SJSA1 (cell line): ENCODE results near the gene KDM4F. TPM values are rescaled to one million over a fixed set of nuclear protein-coding genes. Genes with fewer than 3 reads are reported as not detected.

ENCODE experiments used
- DNase-seq, 2 experiments: peaks; one replicate each; pipeline ENCODE4 v3.0.0-alpha.2; 2015 to 2020; ENCODE audit warnings: low spot score in 2 of 2, low read depth in 1 of 2
- H3K27ac ChIP-seq: fragments of 250-450 bp; sonication (Bioruptor Pico); 2 replicates; pipeline ENCODE4 v1.5.1; 2020; ENCODE audit warnings: mild to moderate bottlenecking, moderate library complexity
- H3K27me3 ChIP-seq: fragments of 250-450 bp; sonication (Bioruptor Pico); replicated peaks from 2 replicates; pipeline ENCODE4 v1.5.1; 2020; ENCODE audit warnings: mild to moderate bottlenecking, moderate library complexity
- H3K36me3 ChIP-seq: fragments of 250-450 bp; sonication (Bioruptor Pico); 2 replicates; pipeline ENCODE4 v1.5.1; 2020; ENCODE audit warnings: mild to moderate bottlenecking
- H3K4me1 ChIP-seq: fragments of 250-450 bp; sonication (Bioruptor Pico); replicated peaks from 2 replicates; pipeline ENCODE4 v1.6.1; 2021; ENCODE audit warnings: mild to moderate bottlenecking
- H3K4me3 ChIP-seq: fragments of 250-450 bp; sonication (Bioruptor Pico); 2 replicates; pipeline ENCODE4 v1.5.1; 2020; ENCODE audit warnings: mild to moderate bottlenecking
- H3K9me3 ChIP-seq: fragments of 250-450 bp; sonication (Bioruptor Pico); replicated peaks from 2 replicates; pipeline ENCODE4 v1.5.1; 2020; ENCODE audit warnings: mild to moderate bottlenecking
- total RNA-seq: library from RNA; depleted of rRNA; stranded (reverse); fragments of >200 nt; shearing (Covaris generic); gene quantifications from 2 replicates; pipeline ENCODE4 v1.2.3, GENCODE V29; 2014

Gene KDM4F
- total RNA-seq, 1 experiment from 2014 or later = not detected

DNA sequence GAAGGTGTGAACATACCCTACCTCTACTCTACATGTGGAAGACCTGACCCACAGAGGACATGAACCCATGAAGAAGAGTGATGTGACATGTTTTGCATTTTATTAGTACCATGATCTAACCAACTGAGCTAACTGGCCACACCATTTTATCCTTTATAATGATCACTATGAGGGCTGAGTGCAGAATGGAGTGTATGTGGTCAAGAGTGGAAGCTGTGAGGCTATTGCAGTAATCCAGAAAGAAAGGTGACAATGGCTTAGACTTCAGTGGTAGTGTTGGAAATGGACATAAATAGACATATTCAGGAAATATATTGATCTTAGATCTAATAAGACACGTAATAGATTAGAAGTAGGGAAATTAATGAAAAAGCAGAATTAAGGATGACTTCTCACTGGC is 21.2 kb downstream of the KDM4F start:
- DNase-seq = no peak
- Histone ChIP-seq H3K9me3 (no peaks in the 10 kb centered on the region), H3K27ac (no peak overlapping the region), H3K36me3 (no peaks in the 10 kb centered on the region), H3K4me1 (no peaks in the 10 kb centered on the region), H3K4me3 (no peak overlapping the region), H3K27me3 (no peaks in the 10 kb centered on the region)

DNA sequence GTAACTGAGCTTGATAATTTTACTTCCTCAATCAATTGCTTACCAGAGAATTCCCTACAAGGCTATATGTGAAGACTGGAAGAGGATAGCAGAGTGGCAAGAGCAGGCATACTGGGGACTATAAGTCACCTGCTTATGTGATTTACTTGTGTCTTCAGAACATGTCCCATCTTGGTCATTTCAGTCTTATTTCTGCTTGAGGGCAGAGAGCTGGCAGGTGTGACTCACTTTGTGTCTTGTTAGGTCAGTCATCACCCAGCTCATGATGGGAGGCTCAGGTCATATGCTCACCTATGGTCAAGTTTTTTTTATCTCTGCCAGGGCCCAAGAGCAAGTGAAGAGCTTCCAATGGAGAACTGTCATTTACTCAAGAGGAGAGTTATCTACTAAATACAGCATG is 23.7 kb downstream of the KDM4F start:
- no peaks in the 10 kb centered on the region for H3K9me3 ChIP-seq
- H3K36me3 ChIP-seq = no peaks in the 10 kb centered on the region
- H3K4me1 ChIP-seq = no peaks in the 10 kb centered on the region
- H3K4me3 ChIP-seq = no peak overlapping the region
- no peak for DNase-seq
- no peaks in the 10 kb centered on the region for H3K27me3 ChIP-seq
- H3K27ac ChIP-seq = no peak overlapping the region

DNA sequence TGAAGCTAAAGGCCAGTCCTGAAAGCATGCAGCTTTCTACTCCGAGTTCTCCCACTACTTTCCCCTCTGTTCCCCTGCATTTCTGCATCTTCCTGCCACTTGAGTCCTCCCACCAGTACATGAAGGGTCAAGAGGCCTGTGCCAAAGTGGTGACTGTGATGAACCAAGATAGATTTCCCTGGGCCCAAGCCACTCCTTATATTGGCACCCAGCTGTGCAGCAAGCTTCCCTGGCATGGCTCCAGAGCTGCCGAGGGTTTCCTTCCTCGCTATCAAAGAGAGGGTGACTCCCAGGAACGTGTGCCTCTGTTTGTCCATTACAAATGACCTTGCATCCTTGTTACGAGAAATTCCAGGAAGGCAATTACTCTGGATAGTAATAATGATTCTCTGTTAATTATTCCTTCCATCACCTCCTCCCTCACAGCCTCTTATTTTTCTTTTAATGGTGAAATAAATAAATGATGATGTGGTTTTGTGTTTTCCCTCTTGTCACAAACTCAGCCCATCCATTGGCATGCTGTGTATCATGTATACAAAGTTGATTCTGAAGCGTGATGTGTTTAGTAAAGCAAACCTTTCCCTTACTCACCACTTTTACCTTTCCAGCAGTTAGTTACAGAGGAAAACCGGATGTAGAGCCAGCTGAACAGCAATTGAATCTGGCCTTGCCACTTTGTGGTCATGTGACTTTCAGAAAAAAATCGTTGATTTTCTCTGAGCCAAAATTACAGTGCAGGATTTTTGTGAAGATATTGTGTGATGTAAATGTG is 25.8 kb downstream of the KDM4F start:
- H3K27ac ChIP-seq = no peak overlapping the region
- H3K27me3 ChIP-seq = no peaks in the 10 kb centered on the region
- no peaks in the 10 kb centered on the region for H3K36me3 ChIP-seq
- H3K4me1 ChIP-seq = no peaks in the 10 kb centered on the region
- no peak for DNase-seq
- no peak overlapping the region for H3K4me3 ChIP-seq
- H3K9me3 ChIP-seq = no peaks in the 10 kb centered on the region

DNA sequence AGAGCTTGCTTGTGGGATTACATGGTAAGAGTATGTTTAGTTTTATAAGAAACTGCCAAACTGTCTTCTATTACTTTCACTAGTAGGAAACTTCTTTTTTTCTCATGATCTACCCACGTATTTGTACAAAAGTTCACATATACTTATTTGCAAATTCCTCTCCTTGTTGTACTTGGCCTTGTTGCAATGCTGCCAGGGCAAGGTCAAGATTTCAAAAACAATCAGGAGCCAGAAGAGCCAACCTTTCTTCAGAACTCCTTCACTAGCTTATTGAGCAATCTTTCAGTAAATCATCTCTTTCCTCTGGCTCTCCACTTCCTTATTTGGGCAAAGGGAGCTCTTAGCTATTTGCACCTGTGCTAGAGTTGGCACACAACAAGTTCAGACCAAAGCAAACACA is 27.2 kb downstream of the KDM4F start:
- Histone ChIP-seq H3K4me3 (no peak overlapping the region), H3K36me3 (no peaks in the 10 kb centered on the region), H3K4me1 (no peaks in the 10 kb centered on the region), H3K27me3 (no peaks in the 10 kb centered on the region), H3K27ac (no peak overlapping the region), H3K9me3 (no peaks in the 10 kb centered on the region)
- DNase-seq = no peak

DNA sequence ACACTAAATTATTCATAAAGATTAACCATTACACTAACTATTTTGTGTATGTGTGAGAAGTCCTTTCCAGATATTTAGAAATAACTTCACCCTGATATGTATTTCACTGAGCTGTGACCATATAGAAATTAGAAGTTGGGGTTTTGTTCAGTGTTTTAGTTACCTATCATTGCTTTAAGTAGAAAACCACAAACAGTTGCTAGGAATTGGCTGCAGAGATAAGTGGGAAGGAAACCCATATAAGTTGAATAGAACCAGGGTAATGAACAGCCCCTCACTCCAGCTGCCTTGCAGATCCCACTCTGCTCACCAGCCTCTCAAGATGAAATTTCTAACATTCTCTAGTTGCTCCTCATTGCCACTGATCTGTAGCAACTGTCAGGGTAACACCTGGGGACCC is 27.8 kb downstream of the KDM4F start:
- H3K4me1 ChIP-seq = no peaks in the 10 kb centered on the region
- no peaks in the 10 kb centered on the region for H3K36me3 ChIP-seq
- DNase-seq = no peak
- no peak overlapping the region for H3K4me3 ChIP-seq
- no peak overlapping the region for H3K27ac ChIP-seq
- H3K9me3 ChIP-seq = no peaks in the 10 kb centered on the region
- H3K27me3 ChIP-seq = no peaks in the 10 kb centered on the region

DNA sequence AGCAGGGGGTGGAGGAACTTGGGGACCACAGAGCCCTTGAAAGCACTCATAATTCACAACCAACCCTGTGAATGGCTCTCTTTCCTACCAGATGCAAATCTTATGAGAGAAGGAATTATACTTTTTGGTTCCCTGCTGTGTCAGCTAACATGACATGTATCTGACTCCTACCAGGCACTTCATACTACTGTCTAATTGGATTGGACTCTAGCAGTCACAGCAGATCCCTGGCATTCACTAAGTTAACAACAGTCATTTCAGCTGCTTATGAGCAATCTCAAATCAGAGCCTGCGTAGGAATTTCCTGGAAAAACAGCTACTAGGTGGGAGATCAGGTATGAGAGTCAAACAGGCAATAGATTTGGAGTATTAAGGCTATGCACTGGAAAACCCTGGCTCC is 29.3 kb downstream of the KDM4F start:
- no peak overlapping the region for H3K27ac ChIP-seq
- no peak overlapping the region for H3K4me3 ChIP-seq
- no peaks in the 10 kb centered on the region for H3K4me1 ChIP-seq
- no peaks in the 10 kb centered on the region for H3K9me3 ChIP-seq
- no peaks in the 10 kb centered on the region for H3K36me3 ChIP-seq
- H3K27me3 ChIP-seq = no peaks in the 10 kb centered on the region
- no peak for DNase-seq

DNA sequence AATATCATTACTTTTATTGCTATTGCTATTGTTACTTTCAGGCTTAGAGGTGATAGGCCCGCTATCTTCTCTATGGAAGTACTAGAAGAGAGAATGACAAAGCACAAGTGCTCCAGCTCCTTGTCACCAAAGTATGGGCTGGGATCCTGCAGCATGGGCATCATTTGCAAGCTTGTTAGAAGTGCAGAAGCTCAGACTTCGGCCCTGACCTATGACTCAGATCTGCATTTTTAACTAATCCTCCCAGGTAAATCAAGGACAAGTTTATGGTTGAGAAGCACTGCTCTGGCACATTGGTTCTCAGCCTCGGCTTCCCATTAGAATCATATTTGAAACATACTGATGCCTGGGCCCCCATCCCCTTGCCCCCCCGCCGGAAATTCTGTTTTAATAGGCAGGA is 31.8 kb downstream of the KDM4F start:
- H3K4me3 ChIP-seq = no peak overlapping the region
- no peaks in the 10 kb centered on the region for H3K9me3 ChIP-seq
- H3K36me3 ChIP-seq = no peaks in the 10 kb centered on the region
- no peak overlapping the region for H3K27ac ChIP-seq
- no peaks in the 10 kb centered on the region for H3K27me3 ChIP-seq
- DNase-seq = no peak
- H3K4me1 ChIP-seq = no peaks in the 10 kb centered on the region

DNA sequence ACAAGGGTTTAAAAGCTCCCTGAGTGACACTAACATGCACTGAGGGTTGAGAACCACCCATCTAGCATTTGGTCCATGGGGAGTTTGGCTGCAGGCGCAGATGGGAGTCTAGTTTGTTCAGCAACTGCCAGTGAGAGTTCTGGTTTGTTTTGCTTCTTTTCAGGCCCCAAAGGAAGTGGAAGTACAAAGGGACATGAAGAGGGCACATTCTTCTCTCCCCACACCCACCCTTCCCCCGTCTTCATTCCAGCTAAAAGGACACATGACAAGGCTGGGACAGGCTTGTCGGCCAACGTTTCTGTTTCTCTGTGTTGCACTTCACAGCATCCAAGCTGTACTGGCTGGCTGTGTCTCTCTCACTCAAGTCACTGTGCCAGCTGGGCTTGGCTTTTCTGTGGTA is 32.2 kb downstream of the KDM4F start:
- H3K9me3 ChIP-seq = no peaks in the 10 kb centered on the region
- H3K36me3 ChIP-seq = no peaks in the 10 kb centered on the region
- no peak overlapping the region for H3K4me3 ChIP-seq
- H3K4me1 ChIP-seq = no peaks in the 10 kb centered on the region
- H3K27ac ChIP-seq = no peak overlapping the region
- no peaks in the 10 kb centered on the region for H3K27me3 ChIP-seq
- no peak for DNase-seq

DNA sequence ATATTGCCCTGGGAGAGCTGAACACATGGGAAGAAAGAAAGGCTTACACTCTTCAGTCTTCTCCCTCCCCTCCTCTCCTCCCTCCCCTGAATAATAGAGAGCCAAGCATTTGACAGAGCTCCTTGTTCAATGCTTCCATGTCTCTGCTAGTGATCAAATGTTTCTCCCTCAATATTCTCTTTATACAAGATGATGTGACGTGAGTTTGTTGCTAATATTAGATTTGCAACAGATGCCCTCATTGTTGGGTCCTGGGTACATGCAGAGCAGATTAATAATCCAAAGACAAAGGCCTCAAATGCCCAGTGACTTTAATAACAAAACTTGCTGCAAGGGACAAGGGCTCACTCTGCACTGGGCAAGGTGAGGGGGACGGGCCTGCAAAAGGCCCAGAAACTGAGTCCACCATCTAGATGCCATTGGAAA is 33.4 kb downstream of the KDM4F start:
- H3K4me3 ChIP-seq = no peak overlapping the region
- no peaks in the 10 kb centered on the region for H3K4me1 ChIP-seq
- no peak for DNase-seq
- no peak overlapping the region for H3K27ac ChIP-seq
- no peaks in the 10 kb centered on the region for H3K27me3 ChIP-seq
- no peaks in the 10 kb centered on the region for H3K36me3 ChIP-seq
- H3K9me3 ChIP-seq = no peaks in the 10 kb centered on the region

DNA sequence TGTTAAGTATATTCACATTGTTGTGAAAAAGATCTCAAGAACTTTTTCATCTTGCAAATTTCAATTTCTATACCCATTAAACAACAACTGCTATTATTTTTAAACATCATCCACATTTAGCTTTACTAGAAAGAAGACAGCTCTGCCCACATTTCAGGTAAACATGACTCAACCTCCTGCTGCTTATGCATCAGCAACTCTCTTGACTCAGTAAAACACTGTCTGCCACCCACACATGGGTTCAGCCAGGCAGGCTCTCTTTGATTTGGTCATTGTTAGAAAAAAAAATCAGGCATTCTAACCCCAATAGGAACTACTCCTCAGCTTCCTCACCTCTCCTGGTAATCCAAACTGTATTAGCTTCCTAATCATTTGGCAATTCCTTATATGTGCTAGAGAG is 35.3 kb downstream of the KDM4F start:
- Histone ChIP-seq H3K9me3 (no peaks in the 10 kb centered on the region), H3K27ac (no peak overlapping the region), H3K36me3 (no peaks in the 10 kb centered on the region), H3K27me3 (no peaks in the 10 kb centered on the region), H3K4me3 (no peak overlapping the region), H3K4me1 (no peaks in the 10 kb centered on the region)
- no peak for DNase-seq

DNA sequence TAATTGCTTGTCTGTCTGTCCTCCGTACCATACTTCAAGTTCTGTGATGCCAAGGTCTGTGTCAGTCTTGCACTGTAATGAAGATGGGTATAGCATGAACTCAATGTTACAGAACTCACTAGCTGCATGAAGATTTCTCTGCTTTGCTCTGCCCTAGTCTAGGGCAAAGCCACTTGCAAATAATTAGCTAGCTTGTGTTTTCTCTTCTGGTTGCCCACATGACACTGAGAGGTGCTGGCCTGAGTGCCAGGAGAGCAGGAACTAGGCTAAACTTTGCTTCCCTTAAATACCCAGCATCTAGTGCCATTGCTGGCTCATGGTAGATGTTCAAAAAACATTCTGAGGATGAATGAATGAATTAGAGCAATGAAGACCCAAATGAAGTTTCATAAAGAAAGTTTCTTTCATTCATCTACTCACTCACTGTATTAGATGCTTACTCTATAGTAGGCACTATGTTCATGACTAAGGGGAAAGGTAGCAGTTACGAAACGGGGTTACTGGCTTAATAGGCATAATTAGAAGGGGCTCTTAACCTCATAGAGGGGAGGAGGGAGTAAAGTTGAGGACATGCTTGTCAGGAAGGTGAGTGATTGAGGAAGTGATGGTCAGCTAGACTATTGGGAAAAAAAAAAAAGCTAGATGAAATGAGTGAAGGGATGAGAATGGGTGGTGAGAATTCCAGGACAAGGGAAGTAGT is 36.0 kb downstream of the KDM4F start:
- Histone ChIP-seq H3K9me3 (no peaks in the 10 kb centered on the region), H3K27me3 (no peaks in the 10 kb centered on the region), H3K36me3 (no peaks in the 10 kb centered on the region), H3K27ac (no peak overlapping the region), H3K4me3 (no peak overlapping the region), H3K4me1 (no peaks in the 10 kb centered on the region)
- no peak for DNase-seq

DNA sequence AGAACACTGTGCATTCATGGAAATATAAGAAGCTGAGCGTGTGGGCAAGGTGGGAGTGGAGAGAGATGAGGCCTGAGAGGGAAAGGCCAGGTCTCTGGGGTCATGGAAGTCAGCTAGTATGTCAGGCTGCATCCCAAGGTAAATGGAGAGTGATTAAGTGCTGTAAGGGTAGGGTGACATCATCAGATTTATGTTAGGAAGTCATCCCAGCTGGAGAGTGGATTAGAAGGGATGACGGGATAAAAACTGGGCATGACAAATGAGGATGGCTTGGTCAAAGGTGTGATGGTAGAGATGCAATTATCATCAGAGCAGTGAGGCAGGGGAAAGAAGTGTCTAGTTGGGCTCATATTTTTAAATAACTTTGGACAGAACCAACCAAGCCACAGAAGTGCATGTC is 36.9 kb downstream of the KDM4F start:
- Histone ChIP-seq H3K27ac (no peak overlapping the region), H3K27me3 (no peaks in the 10 kb centered on the region), H3K4me1 (no peaks in the 10 kb centered on the region), H3K36me3 (no peaks in the 10 kb centered on the region), H3K9me3 (no peaks in the 10 kb centered on the region), H3K4me3 (no peak overlapping the region)
- DNase-seq = no peak

DNA sequence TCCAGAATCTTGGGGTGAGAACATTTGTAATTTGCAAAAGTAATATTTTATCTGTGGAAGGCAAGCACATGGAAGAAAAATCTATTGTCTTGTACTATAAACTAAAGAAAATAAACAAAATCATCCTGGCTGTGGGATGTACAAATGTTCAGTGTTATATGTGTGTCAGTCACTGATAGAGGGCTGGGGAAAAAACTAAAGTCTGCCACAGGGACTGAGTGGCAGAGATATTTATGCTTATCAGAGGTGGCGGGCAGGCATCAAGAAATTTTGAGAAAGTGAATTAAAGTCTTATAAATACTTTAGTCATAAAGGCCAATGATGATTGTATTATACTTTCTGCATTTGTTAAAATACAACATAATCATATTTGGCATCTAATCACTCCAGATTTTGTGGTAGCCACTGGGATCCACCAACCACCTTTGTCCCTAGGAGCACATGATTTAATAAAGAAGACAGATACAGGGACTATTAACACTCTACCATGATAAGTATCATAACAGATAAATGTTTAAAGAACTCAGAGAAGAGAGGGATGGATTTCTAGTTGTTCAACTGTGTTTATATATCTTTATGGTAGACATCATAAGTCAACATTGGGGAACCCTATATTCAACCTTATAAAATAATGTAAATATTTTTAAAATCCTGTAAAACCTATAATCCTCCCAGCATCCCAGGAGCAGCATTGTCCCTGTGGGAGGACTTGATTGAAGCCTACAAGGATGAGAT is 37.8 kb downstream of the KDM4F start:
- Histone ChIP-seq H3K27ac (no peak overlapping the region), H3K36me3 (no peaks in the 10 kb centered on the region), H3K4me1 (no peaks in the 10 kb centered on the region), H3K27me3 (no peaks in the 10 kb centered on the region), H3K9me3 (no peaks in the 10 kb centered on the region), H3K4me3 (no peak overlapping the region)
- no peak for DNase-seq

DNA sequence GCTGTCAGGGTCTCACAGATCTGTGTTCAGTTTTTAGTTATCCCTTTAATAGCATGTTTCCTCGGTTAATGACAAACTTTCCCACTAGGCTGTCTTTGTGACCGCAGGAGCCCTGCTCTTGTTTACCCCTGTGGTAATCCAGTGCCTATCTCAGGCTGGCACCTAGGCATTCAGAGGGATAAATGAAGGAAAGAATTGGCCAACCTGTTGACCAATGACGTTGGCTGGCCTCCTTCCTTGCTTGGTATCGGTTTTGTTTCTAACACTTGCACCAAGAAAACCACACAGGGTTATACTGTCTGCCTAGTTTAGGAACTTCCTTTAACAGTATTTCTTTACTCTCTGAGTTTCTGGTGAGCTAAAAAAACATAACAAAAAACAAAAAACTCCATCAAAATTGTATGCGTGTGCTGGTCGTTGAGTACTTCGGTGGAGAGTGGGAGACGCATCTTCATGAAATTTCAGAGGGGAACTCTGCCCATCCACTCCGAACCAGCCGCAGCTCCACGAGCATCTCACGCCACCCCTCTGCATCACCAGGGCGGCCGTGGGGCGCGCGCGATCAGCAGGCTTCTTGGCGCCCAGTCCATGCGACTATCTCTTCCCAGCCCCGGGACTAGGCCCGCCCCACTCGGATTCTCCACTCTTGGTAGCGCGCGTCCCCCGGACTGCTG is 39.9 kb downstream of the KDM4F start:
- H3K36me3 ChIP-seq = no peaks in the 10 kb centered on the region
- H3K4me3 ChIP-seq = peak overlapping the region; percentile 52
- no peak for DNase-seq
- H3K4me1 ChIP-seq = no peaks in the 10 kb centered on the region
- H3K9me3 ChIP-seq = no peaks in the 10 kb centered on the region
- H3K27me3 ChIP-seq = no peaks in the 10 kb centered on the region
- H3K27ac ChIP-seq = no peak overlapping the region
